Measurements from ENCODE around the gene ATR.
"Not testable (repeated sequence)": the region's sequence is repeated elsewhere in the genome, so short reads cannot be mapped to it uniquely, and the experiment has no call there.

Gene ATR

GRCh38 chr3:142608631-142609030, 30.1 kb upstream of the ATR start:
- H3K4me2 ChIP-seq (ENCODE audit: low read depth, low read length, poor library complexity, severe bottlenecking), result no peak overlapping the region
- no peak for TF ChIP-seq CTCF (conservative IDR thresholded peaks at IDR 0.05; ENCODE audit: low read length)
- no peak for TF ChIP-seq EZH2phosphoT487 (IDR thresholded peaks at IDR 0.05; ENCODE audit: borderline replicate concordance)
- no peak overlapping the region for H2AFZ ChIP-seq (ENCODE audit: low read length)
- no peak overlapping the region for H3K9ac ChIP-seq (ENCODE audit: low read depth, low read length, poor library complexity, severe bottlenecking)
- no peaks in the 10 kb centered on the region for H3K9me2 ChIP-seq (replicated peaks; ENCODE audit: low read depth, low read length)
- H3K79me2 ChIP-seq (ENCODE audit: insufficient read depth, low read length), result 0 out of 2 replicates have a peak, but pooled peaks cover 4% of the 10 kb centered on the region
- H3K4me1 ChIP-seq (ENCODE audit: insufficient read depth, low read length, poor library complexity, severe bottlenecking), result peaks cover 2% of the 10 kb centered on the region
- no peaks in the 10 kb centered on the region for H3F3A ChIP-seq (ENCODE audit: low read depth)
- H4K20me1 ChIP-seq (ENCODE audit: insufficient read depth, low read length, poor library complexity, severe bottlenecking), result no peaks in the 10 kb centered on the region
- no peaks in the 10 kb centered on the region for H3K27me3 ChIP-seq (ENCODE audit: insufficient read depth, low read length, poor library complexity, severe bottlenecking)
- no peaks in the 10 kb centered on the region for H3K36me3 ChIP-seq (ENCODE audit: insufficient read depth, low read length)
- no peaks in the 10 kb centered on the region for H3K9me3 ChIP-seq (ENCODE audit: insufficient read depth, low read depth, low read length)
- no peak overlapping the region for H3K4me3 ChIP-seq (ENCODE audit: low read length, poor library complexity, severe bottlenecking)

- Histone ChIP-seq H3F3A (ENCODE audit: low read depth) (no peaks in the 10 kb centered on the region), H3K4me3 (ENCODE audit: low read length, poor library complexity, severe bottlenecking) (no peak overlapping the region), H3K27me3 (ENCODE audit: insufficient read depth, low read length, poor library complexity, severe bottlenecking) (no peaks in the 10 kb centered on the region), H2AFZ (ENCODE audit: low read length) (no peak overlapping the region), H4K20me1 (ENCODE audit: insufficient read depth, low read length, poor library complexity, severe bottlenecking) (no peaks in the 10 kb centered on the region), H3K4me1 (ENCODE audit: insufficient read depth, low read length, poor library complexity, severe bottlenecking) (peaks cover 7% of the 10 kb centered on the region), H3K36me3 (ENCODE audit: insufficient read depth, low read length) (no peaks in the 10 kb centered on the region), H3K79me2 (ENCODE audit: insufficient read depth, low read length) (peaks cover 7% of the 10 kb centered on the region; the same call in 1 of the 2 replicates), H3K9me3 (ENCODE audit: insufficient read depth, low read depth, low read length) (no peaks in the 10 kb centered on the region), H3K4me2 (ENCODE audit: low read depth, low read length, poor library complexity, severe bottlenecking) (no peak overlapping the region), H3K9ac (ENCODE audit: low read depth, low read length, poor library complexity, severe bottlenecking) (no peak overlapping the region), H3K9me2 (replicated peaks; ENCODE audit: low read depth, low read length) (no peaks in the 10 kb centered on the region)
- no peak for TF ChIP-seq EZH2phosphoT487 (IDR thresholded peaks at IDR 0.05; ENCODE audit: borderline replicate concordance)
- no peak for TF ChIP-seq CTCF (conservative IDR thresholded peaks at IDR 0.05; ENCODE audit: low read length)
These were observed 26.4 kb upstream of the ATR start for GRCh38 chr3:142604940-142605339.

- not testable (repeated sequence) for H2AFZ ChIP-seq (ENCODE audit: low read length); H4K20me1 ChIP-seq (ENCODE audit: insufficient read depth, low read length, poor library complexity, severe bottlenecking); H3F3A ChIP-seq (ENCODE audit: low read depth); H3K27me3 ChIP-seq (ENCODE audit: insufficient read depth, low read length, poor library complexity, severe bottlenecking); H3K79me2 ChIP-seq (ENCODE audit: insufficient read depth, low read length); H3K4me1 ChIP-seq (ENCODE audit: insufficient read depth, low read length, poor library complexity, severe bottlenecking); H3K4me3 ChIP-seq (ENCODE audit: low read length, poor library complexity, severe bottlenecking); H3K9me2 ChIP-seq (replicated peaks; ENCODE audit: low read depth, low read length); H3K9me3 ChIP-seq (ENCODE audit: insufficient read depth, low read depth, low read length); H3K9ac ChIP-seq (ENCODE audit: low read depth, low read length, poor library complexity, severe bottlenecking); H3K36me3 ChIP-seq (ENCODE audit: insufficient read depth, low read length); H3K4me2 ChIP-seq (ENCODE audit: low read depth, low read length, poor library complexity, severe bottlenecking)
These were observed 24.8 kb upstream of the ATR start for GRCh38 chr3:142603386-142603705.

GRCh38 chr3:142602619-142603385, 24.3 kb upstream of the ATR start:
- no peaks in the 10 kb centered on the region for H3K27me3 ChIP-seq (ENCODE audit: insufficient read depth, low read length, poor library complexity, severe bottlenecking)
- H3K79me2 ChIP-seq (ENCODE audit: insufficient read depth, low read length), result peaks cover 13% of the 10 kb centered on the region; the same call in 1 of the 2 replicates
- H3K9ac ChIP-seq (ENCODE audit: low read depth, low read length, poor library complexity, severe bottlenecking), result no peak overlapping the region
- H3K4me3 ChIP-seq (ENCODE audit: low read length, poor library complexity, severe bottlenecking), result no peak overlapping the region
- H3K9me3 ChIP-seq (ENCODE audit: insufficient read depth, low read depth, low read length), result no peaks in the 10 kb centered on the region
- TF ChIP-seq EZH2phosphoT487 (IDR thresholded peaks at IDR 0.05; ENCODE audit: borderline replicate concordance), result no peak
- TF ChIP-seq CTCF (conservative IDR thresholded peaks at IDR 0.05; ENCODE audit: low read length), result no peak
- peaks cover 15% of the 10 kb centered on the region for H3K4me1 ChIP-seq (ENCODE audit: insufficient read depth, low read length, poor library complexity, severe bottlenecking)
- no peaks in the 10 kb centered on the region for H3K9me2 ChIP-seq (replicated peaks; ENCODE audit: low read depth, low read length)
- H3K4me2 ChIP-seq (ENCODE audit: low read depth, low read length, poor library complexity, severe bottlenecking), result no peak overlapping the region
- no peak overlapping the region for H2AFZ ChIP-seq (ENCODE audit: low read length)
- H3F3A ChIP-seq (ENCODE audit: low read depth), result no peaks in the 10 kb centered on the region
- no peaks in the 10 kb centered on the region for H3K36me3 ChIP-seq (ENCODE audit: insufficient read depth, low read length)
- H4K20me1 ChIP-seq (ENCODE audit: insufficient read depth, low read length, poor library complexity, severe bottlenecking), result no peaks in the 10 kb centered on the region
